Measurements from ENCODE around the gene P2RY11. TPM values are rescaled to one million over a fixed set of nuclear protein-coding genes. Genes with fewer than 3 reads are reported as not detected.

Gene P2RY11, protein sequence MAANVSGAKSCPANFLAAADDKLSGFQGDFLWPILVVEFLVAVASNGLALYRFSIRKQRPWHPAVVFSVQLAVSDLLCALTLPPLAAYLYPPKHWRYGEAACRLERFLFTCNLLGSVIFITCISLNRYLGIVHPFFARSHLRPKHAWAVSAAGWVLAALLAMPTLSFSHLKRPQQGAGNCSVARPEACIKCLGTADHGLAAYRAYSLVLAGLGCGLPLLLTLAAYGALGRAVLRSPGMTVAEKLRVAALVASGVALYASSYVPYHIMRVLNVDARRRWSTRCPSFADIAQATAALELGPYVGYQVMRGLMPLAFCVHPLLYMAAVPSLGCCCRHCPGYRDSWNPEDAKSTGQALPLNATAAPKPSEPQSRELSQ
- 2.0 and 5.6 TPM in 2 replicates for total RNA-seq

DNA sequence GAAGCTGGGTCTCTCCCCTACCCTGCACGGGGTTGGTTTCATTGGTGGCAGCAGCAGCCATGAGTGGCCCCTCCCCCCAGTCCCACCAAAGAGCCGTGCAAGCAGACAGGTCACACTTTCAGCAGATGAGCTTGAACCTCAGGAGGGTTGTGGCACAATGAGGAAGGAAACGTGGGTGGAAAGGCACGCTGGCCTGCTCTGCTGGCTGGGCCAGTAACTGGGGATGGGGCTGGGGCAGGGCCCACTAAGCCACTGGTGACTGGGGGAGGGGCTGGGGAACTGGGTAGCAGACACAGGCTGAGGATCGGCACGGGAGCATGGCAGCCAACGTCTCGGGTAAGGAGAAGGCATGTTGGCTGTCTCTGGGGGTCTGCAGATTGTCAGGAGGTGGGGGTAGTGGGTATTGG, at the start of gene P2RY11:
Gene P2RY11 (plus strand): TSS at position 289 of the 407 bp plus-strand sequence. CDS start 29 bp downstream, at position 318.

DNA sequence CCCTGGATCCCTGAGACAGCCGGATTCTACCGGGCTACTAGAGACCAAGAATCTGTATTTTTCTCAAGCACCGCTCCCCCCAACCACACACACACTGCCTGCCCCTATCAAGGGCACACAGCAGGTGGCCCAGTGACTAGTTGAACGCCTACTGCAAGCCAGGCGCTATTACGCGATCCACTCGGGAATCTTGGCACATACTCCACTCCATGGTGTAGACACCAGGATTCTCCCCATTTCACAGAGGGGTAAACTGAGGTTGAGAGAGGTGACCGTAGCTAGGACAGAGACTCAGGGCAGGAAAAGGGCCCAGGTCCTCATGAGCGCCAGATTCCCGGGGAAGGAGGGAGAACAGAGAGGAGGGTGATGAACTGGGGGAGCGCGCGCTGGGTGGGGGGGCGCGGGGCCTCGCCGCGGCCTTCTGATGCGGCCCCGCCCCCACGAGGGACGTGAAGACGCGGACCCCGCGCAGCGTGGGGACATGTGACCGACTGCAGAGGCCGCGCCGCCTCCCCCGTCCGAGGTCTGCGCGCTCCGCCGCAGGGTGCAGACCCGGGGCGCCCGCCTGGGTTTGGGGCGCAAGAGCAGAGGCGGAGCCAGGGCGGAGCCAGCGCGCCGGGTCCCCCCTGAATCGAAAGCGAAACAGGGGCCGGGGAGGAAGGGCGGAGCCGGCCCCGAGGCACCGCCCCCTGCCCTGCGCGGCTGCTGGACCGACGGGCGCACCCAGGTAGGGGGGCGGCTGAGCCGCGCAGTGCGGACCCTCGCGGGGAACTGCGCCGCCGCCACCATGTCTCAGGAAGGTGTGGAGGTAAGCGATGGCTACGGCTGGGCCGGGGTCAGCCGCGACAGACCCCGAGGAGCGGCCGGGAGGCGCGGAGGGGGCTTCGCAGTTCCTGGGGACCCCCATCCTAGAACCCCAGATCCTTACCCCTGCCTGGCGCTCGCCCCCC, 25.6 kb upstream of the P2RY11 start, which contains the start of gene SHFL:
Gene SHFL (plus strand): TSS at position 677 of the 950 bp plus-strand sequence. CDS start 111 bp downstream, at position 788.

DNA sequence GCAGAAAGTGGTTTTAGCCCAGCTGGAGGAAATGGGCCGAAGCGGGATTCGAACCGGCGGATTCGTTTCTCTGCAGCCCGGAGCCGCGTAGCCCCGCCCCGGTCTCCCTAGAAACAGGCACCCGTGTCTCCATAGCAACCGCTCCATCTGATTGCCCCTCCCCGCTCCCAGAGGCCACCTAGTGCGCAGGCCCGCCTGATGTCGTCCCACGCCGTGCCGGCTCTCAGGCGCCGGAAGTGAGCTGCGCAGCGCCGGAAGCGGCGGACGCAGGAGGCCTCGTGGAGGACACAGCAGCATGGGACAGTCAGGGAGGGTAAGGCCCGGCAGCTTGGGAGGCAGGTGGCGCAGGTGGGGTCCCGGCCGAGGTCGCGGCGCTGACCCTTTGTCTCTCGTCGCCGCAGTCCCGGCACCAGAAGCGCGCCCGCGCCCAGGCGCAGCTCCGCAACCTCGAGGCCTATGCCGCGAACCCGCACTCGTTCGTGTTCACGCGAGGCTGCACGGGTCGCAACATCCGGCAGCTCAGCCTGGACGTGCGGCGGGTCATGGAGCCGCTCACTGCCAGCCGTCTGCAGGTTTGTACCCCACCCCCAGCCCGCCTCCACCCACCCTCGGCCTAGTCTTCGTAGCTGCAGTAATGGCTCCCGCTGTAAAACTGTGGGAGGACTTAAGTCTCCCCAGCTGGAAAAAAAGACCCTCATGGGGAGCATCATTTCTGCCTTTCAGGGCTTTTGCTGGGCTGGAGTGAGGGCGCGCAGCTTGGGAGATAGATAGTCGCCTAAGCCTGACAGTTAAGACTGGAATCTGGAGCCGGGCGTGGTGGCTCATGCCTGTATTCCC, 5.2 kb upstream of the P2RY11 start, which contains the start of gene PPAN:
Gene PPAN (plus strand): TSS at position 263 of the 837 bp plus-strand sequence. CDS start 33 bp downstream, at position 296.

Other genes with a start within 250 kb of the P2RY11 start
- 0.36 and 2.4 TPM in 2 replicates for gene OLFM2, start 175.2 kb upstream of the P2RY11 start, total RNA-seq
- gene COL5A3, start 101.2 kb upstream of the P2RY11 start, total RNA-seq, result 2.4 TPM in 1 of 2 replicates, not detected in the other
- not detected in 2 replicates for gene RDH8, start 98.2 kb upstream of the P2RY11 start, total RNA-seq
- 14.9 and 24.3 TPM in 2 replicates for gene SHFL, start 25.4 kb upstream of the P2RY11 start, total RNA-seq
- 0.19 and 0.36 TPM in 2 replicates for gene ANGPTL6, start 9.0 kb upstream of the P2RY11 start, total RNA-seq
- gene PPAN, start 5.3 kb upstream of the P2RY11 start, total RNA-seq, result 39.1 and 45.5 TPM in 2 replicates
- 351 and 415 TPM in 2 replicates for gene EIF3G, start 8.2 kb downstream of the P2RY11 start, total RNA-seq
- gene DNMT1, start 83.3 kb downstream of the P2RY11 start, total RNA-seq, result 43.7 and 49.7 TPM in 2 replicates
- 0.72 and 2.0 TPM in 2 replicates for gene S1PR2, start 119.6 kb downstream of the P2RY11 start, total RNA-seq
- 18.2 and 18.5 TPM in 2 replicates for gene MRPL4, start 140.5 kb downstream of the P2RY11 start, total RNA-seq
- gene ICAM1, start 159.4 kb downstream of the P2RY11 start, total RNA-seq, result 13.4 and 44.2 TPM in 2 replicates
- gene ICAM4, start 175.3 kb downstream of the P2RY11 start, total RNA-seq, result 0.18 and 0.38 TPM in 2 replicates
- under 0.01 and 0.56 TPM in 2 replicates for gene ICAM5, start 178.3 kb downstream of the P2RY11 start, total RNA-seq
- 0.27 and 0.38 TPM in 2 replicates for gene ZGLP1, start 198.1 kb downstream of the P2RY11 start, total RNA-seq
- 16.9 and 17.2 TPM in 2 replicates for gene FDX2, start 204.3 kb downstream of the P2RY11 start, total RNA-seq
- 9.0 and 11.7 TPM in 2 replicates for gene RAVER1, start 221.8 kb downstream of the P2RY11 start, total RNA-seq
- gene ICAM3, start 227.9 kb downstream of the P2RY11 start, total RNA-seq, result 13.5 and 17.4 TPM in 2 replicates